GM06990 (cell line): ENCODE results near the gene POLR3A.

Experiments
- DNase-seq: peaks from one replicate; pipeline ENCODE4 v3.0.0-alpha.2; 2011; ENCODE audit not compliant: insufficient read length; ENCODE audit errors: extremely low read depth
- H3K27me3 ChIP-seq: replicated peaks from 2 replicates; pipeline ENCODE4 v1.6.0; 2011; ENCODE audit warnings: low read length; ENCODE audit not compliant: control insufficient read depth, insufficient read depth
- H3K36me3 ChIP-seq: 2 replicates; pipeline ENCODE4 v1.5.1; 2011; ENCODE audit warnings: low read length; ENCODE audit not compliant: control insufficient read depth, insufficient read depth
- H3K4me3 ChIP-seq: replicated peaks from 2 replicates; pipeline ENCODE4 v1.5.1; 2011; ENCODE audit warnings: low read depth, mild to moderate bottlenecking, control low read depth, low read length
- CTCF ChIP-seq: IDR thresholded peaks from 2 replicates; pipeline ENCODE4 v1.5.1; 2011; ENCODE audit warnings: low read length, control low read depth, mild to moderate bottlenecking, inconsistent platforms; ENCODE audit not compliant: insufficient read depth, poor library complexity, severe bottlenecking

Gene POLR3A

GRCh38 chr10:78035437-78035836, 6.1 kb upstream of the POLR3A start:
- H3K36me3 ChIP-seq: peaks cover 29% of the 10 kb centered on the region
- H3K27me3 ChIP-seq: no peaks in the 10 kb centered on the region
- DNase-seq: no peak
- TF ChIP-seq CTCF: no peak
- peak overlapping the region; percentile 99 for H3K4me3 ChIP-seq

- H3K27me3 ChIP-seq: no peaks in the 10 kb centered on the region
- TF ChIP-seq CTCF: no peak
- H3K4me3 ChIP-seq: peak overlapping the region; percentile 99
- H3K36me3 ChIP-seq: peaks cover 28% of the 10 kb centered on the region
- DNase-seq: no peak
Measured at GRCh38 chr10:78035025-78035424, 5.7 kb upstream of the POLR3A start.

- H3K4me3 ChIP-seq: peak within 1 kb of the TSS; percentile 99
- H3K27me3 ChIP-seq: no peaks in the 10 kb centered on the region
- H3K36me3 ChIP-seq: peaks cover 22% of the 10 kb centered on the region
- peak; percentile 98 for DNase-seq
- no peak for TF ChIP-seq CTCF
Measured at GRCh38 chr10:78033637-78034470, 4.5 kb upstream of the POLR3A start, which contains the start of gene RPS24. RPS24 (plus strand) TSS chr10:78033863; CDS start chr10:78033902, 39 bp downstream.

GRCh38 chr10:78033387-78033636, 4.0 kb upstream of the POLR3A start:
- Histone ChIP-seq H3K27me3 (no peaks in the 10 kb centered on the region), H3K36me3 (peaks cover 18% of the 10 kb centered on the region), H3K4me3 (peak overlapping the region; percentile 99)
- no peak for DNase-seq
- TF ChIP-seq CTCF: no peak

- Histone ChIP-seq H3K27me3 (no peaks in the 10 kb centered on the region), H3K36me3 (peaks cover 3% of the 10 kb centered on the region), H3K4me3 (peak overlapping the region; percentile 100)
- no peak for TF ChIP-seq CTCF
- DNase-seq: no peak
Measured at GRCh38 chr10:78028438-78029268, 662 bp downstream of the POLR3A start.
